Sigmoid colon (tissue), 4 donors: Measurements from ENCODE around the gene SYNDIG1.

Experiments used
- EP300 ChIP-seq, 4 donors: sonication (generic); formaldehyde crosslinking; IDR thresholded peaks; one replicate each; pipeline ENCODE4 v1.6.1; 2017; ENCODE audit warnings: antibody characterized with exemption in 4 of 4
- POLR2A ChIP-seq, 2 donors: fragments of 450-650 bp; IDR thresholded peaks; one replicate each; pipeline ENCODE4 v1.6.1; 2016; ENCODE audit warnings: antibody characterized with exemption in 2 of 2, mild to moderate bottlenecking in 2 of 2, moderate library complexity in 2 of 2
- POLR2AphosphoS5 ChIP-seq, 4 donors: sonication (generic); formaldehyde crosslinking; IDR thresholded peaks; one replicate each; pipeline ENCODE4 v1.6.1; 2017; ENCODE audit warnings: antibody characterized with exemption in 4 of 4
- TF ChIP-seq, protein P1 (sequence below), 4 experiments: fragments of 450-650 bp in 3 of 4; fragments of 200-600 bp in 1 of 4; IDR thresholded peaks; one replicate each; pipeline ENCODE4 v1.5.1; 2016 to 2019; ENCODE audit warnings: antibody characterized with exemption in 4 of 4, mild to moderate bottlenecking in 3 of 4, moderate library complexity in 2 of 4

- TF ChIP-seq EP300 (IDR thresholded peaks at IDR 0.05) (no peak), POLR2A (IDR thresholded peaks at IDR 0.05) (no peak), POLR2AphosphoS5 (IDR thresholded peaks at IDR 0.05) (no peak)
- TF ChIP-seq, protein P1, sequence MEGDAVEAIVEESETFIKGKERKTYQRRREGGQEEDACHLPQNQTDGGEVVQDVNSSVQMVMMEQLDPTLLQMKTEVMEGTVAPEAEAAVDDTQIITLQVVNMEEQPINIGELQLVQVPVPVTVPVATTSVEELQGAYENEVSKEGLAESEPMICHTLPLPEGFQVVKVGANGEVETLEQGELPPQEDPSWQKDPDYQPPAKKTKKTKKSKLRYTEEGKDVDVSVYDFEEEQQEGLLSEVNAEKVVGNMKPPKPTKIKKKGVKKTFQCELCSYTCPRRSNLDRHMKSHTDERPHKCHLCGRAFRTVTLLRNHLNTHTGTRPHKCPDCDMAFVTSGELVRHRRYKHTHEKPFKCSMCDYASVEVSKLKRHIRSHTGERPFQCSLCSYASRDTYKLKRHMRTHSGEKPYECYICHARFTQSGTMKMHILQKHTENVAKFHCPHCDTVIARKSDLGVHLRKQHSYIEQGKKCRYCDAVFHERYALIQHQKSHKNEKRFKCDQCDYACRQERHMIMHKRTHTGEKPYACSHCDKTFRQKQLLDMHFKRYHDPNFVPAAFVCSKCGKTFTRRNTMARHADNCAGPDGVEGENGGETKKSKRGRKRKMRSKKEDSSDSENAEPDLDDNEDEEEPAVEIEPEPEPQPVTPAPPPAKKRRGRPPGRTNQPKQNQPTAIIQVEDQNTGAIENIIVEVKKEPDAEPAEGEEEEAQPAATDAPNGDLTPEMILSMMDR (IDR thresholded peaks at IDR 0.05): no peak
Observed at GRCh38 chr20:24684956-24685691, 215.7 kb downstream of the SYNDIG1 start.
